PC-9 (cell line): Measurements from ENCODE around the gene MAVS. TPM values are rescaled to one million over a fixed set of nuclear protein-coding genes. Genes with fewer than 3 reads are reported as not detected.
A peak's percentile ranks its signal among the peaks of the same experiment; 100 is the strongest.

Experiments used
- BruUV-seq: library from RNA; stranded (reverse); fragments of 400-500 nt; replicated peaks from 2 replicates; lab custom pipeline; 2021; lab: Mats Ljungman, UMichigan
- CTCF ChIA-PET: fragments of 300-600 bp; sonication (Branson Sonifier 250); formaldehyde crosslinking; loops from one replicate; lab custom pipeline; 2022; ENCODE audit warnings: antibody characterized with exemption; lab: Charles Lee
- POLR2A ChIA-PET: fragments of 300-600 bp; sonication (Branson Sonifier 250); formaldehyde crosslinking; loops from one replicate; lab custom pipeline; 2022; ENCODE audit warnings: antibody characterized with exemption; ENCODE audit not compliant: unreplicated experiment; lab: Charles Lee
- DNase-seq, 2 experiments: peaks; one replicate each; pipeline versions ENCODE4 v3.0.0 to v3.0.0-alpha.2; 2015 to 2022; ENCODE audit warnings: mixed read lengths in 1 of 2
- H2AFZ ChIP-seq: fragments of 200-600 bp; sonication (generic); 2 replicates; pipeline ENCODE4 v1.8.1; 2017; ENCODE audit warnings: antibody characterized with exemption
- H3F3A ChIP-seq: fragments of 200-600 bp; sonication (generic); 2 replicates; pipeline ENCODE4 v1.8.1; 2017; ENCODE audit warnings: antibody characterized with exemption, mild to moderate bottlenecking, low read depth; ENCODE audit not compliant: insufficient read depth
- H3K27ac ChIP-seq: fragments of 200-600 bp; sonication (generic); 2 replicates; pipeline ENCODE4 v1.6.1; 2016; ENCODE audit warnings: mixed run types
- H3K27me3 ChIP-seq: fragments of 200-600 bp; sonication (generic); 2 replicates; pipeline ENCODE4 v1.6.1; 2016; ENCODE audit warnings: low read depth, mixed run types; ENCODE audit not compliant: insufficient read depth
- H3K36me3 ChIP-seq: fragments of 200-600 bp; sonication (generic); 2 replicates; pipeline ENCODE4 v1.6.1; 2016; ENCODE audit warnings: low read depth, mixed run types
- H3K4me1 ChIP-seq: fragments of 200-600 bp; sonication (generic); replicated peaks from 2 replicates; pipeline ENCODE4 v1.6.1; 2016; ENCODE audit warnings: mixed run types; ENCODE audit not compliant: insufficient read depth
- H3K4me2 ChIP-seq: fragments of 200-600 bp; sonication (generic); 2 replicates; pipeline ENCODE4 v1.6.1; 2017; ENCODE audit warnings: mixed run types
- H3K4me3 ChIP-seq: fragments of 200-600 bp; sonication (generic); 2 replicates; pipeline ENCODE4 v1.6.1; 2016; ENCODE audit warnings: mixed run types
- H3K79me2 ChIP-seq: fragments of 200-600 bp; sonication (generic); 2 replicates; pipeline ENCODE4 v1.6.1; 2017; ENCODE audit warnings: low read depth, mixed run types
- H3K9me2 ChIP-seq: fragments of 200-600 bp; sonication (generic); 2 replicates; pipeline ENCODE4 v1.8.1; 2017; ENCODE audit warnings: mild to moderate bottlenecking; ENCODE audit not compliant: insufficient read depth
- H3K9me3 ChIP-seq: fragments of 200-600 bp; sonication (generic); 2 replicates; pipeline ENCODE4 v1.8.1; 2016; ENCODE audit warnings: low read depth; ENCODE audit not compliant: insufficient read depth
- H4K20me1 ChIP-seq: fragments of 200-600 bp; sonication (generic); 2 replicates; pipeline ENCODE4 v1.8.1; 2017; ENCODE audit not compliant: insufficient read depth
- EZH2 ChIP-seq: fragments of 200-600 bp; sonication (generic); IDR thresholded peaks from 2 replicates; pipeline ENCODE4 v1.8.0; 2017; ENCODE audit warnings: antibody characterized with exemption, low read depth
- intact Hi-C: fragments of 100-400 bp; cut with micrococcal nuclease; formaldehyde crosslinking; loops from one replicate; pipeline ENCODE4 v1.10.0; 2022; ENCODE audit not compliant: unreplicated experiment
- total RNA-seq: library from RNA; stranded (reverse); gene quantifications from 2 replicates; pipeline ENCODE4 v1.2.3, GENCODE V29; 2021
- TF ChIP-seq, protein P1 (sequence below): fragments of 200-600 bp; sonication (generic); conservative IDR thresholded peaks from 2 replicates; pipeline ENCODE4 v1.6.1; 2017; ENCODE audit warnings: mixed run types, antibody characterized with exemption, mild to moderate bottlenecking, moderate library complexity

Gene MAVS
- total RNA-seq, 1 experiment from 2014 or later: 61.3 TPM

DNA sequence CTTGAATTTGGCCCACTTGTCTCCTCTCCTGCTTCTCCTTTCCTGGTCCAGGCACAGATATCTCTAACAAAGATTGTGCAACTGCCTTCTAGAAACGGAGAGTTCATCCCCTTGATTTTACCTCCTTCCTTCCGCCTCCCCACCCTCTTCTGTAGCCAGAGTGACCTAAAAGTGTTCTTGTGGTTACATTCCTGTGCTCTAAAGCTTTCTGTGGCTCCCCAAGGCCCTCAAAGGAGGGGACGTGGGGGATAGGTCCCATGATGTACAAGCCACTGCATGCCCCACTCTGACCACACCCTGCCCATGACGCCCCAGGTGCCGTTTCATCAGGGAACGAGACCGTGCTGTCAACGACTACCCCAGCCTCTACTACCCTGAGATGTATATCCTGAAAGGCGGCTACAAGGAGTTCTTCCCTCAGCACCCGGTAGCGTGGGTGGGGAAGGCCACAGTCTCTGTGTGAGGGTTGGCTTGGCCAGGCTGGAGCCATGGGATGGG lies 42.3 kb upstream of the MAVS start:
- Histone ChIP-seq H3K79me2 (no peaks in the 10 kb centered on the region), H4K20me1 (no peaks in the 10 kb centered on the region), H3K4me3 (no peak overlapping the region), H3K4me1 (peaks cover 38% of the 10 kb centered on the region), H3K9me2 (no peaks in the 10 kb centered on the region), H3K27me3 (no peaks in the 10 kb centered on the region), H3F3A (peaks cover 37% of the 10 kb centered on the region), H3K36me3 (no peaks in the 10 kb centered on the region), H3K4me2 (no peak overlapping the region), H3K9me3 (no peaks in the 10 kb centered on the region), H2AFZ (no peak overlapping the region), H3K27ac (no peak overlapping the region)
- intact Hi-C loops: no loop called here
- BruUV-seq: no TSS peak
- DNase-seq: no peak
- ChIA-PET CTCF (interaction anchor here (0.6 kb wide), 1 partner anchor 16 kb away, joined by 3 read pairs; the partner anchor contains the start of gene AP5S1), POLR2A (no interaction called here)
- TF ChIP-seq, protein P1, sequence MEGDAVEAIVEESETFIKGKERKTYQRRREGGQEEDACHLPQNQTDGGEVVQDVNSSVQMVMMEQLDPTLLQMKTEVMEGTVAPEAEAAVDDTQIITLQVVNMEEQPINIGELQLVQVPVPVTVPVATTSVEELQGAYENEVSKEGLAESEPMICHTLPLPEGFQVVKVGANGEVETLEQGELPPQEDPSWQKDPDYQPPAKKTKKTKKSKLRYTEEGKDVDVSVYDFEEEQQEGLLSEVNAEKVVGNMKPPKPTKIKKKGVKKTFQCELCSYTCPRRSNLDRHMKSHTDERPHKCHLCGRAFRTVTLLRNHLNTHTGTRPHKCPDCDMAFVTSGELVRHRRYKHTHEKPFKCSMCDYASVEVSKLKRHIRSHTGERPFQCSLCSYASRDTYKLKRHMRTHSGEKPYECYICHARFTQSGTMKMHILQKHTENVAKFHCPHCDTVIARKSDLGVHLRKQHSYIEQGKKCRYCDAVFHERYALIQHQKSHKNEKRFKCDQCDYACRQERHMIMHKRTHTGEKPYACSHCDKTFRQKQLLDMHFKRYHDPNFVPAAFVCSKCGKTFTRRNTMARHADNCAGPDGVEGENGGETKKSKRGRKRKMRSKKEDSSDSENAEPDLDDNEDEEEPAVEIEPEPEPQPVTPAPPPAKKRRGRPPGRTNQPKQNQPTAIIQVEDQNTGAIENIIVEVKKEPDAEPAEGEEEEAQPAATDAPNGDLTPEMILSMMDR: no peak

- Histone ChIP-seq H3K9me2 (no peaks in the 10 kb centered on the region), H3K4me2 (no peak overlapping the region), H3K79me2 (no peaks in the 10 kb centered on the region), H3K9me3 (no peaks in the 10 kb centered on the region), H3K4me3 (no peak overlapping the region), H4K20me1 (no peaks in the 10 kb centered on the region), H3F3A (peaks cover 37% of the 10 kb centered on the region), H3K4me1 (peaks cover 38% of the 10 kb centered on the region), H3K27ac (no peak overlapping the region), H3K36me3 (no peaks in the 10 kb centered on the region), H2AFZ (no peak overlapping the region), H3K27me3 (no peaks in the 10 kb centered on the region)
- ChIA-PET CTCF (no interaction called here), POLR2A (no interaction called here)
- intact Hi-C loops: no loop called here
- TF ChIP-seq, protein P1: no peak
- no peak for TF ChIP-seq EZH2
- no TSS peak for BruUV-seq
- no peak for DNase-seq
Measured at GRCh38 chr20:3804781-3805180, 41.9 kb upstream of the MAVS start.

- H3K4me1 ChIP-seq: peaks cover 69% of the 10 kb centered on the region
Measured at GRCh38 chr20:3808544-3808943, 38.1 kb upstream of the MAVS start.

More at GRCh38 chr20:3808544-3808943, 38.1 kb upstream of the MAVS start:
- intact Hi-C loops: no loop called here
- no peak overlapping the region for H2AFZ ChIP-seq
- no peak overlapping the region for H3K4me3 ChIP-seq
- DNase-seq: no peak
- BruUV-seq: no TSS peak
- H4K20me1 ChIP-seq: no peaks in the 10 kb centered on the region
- H3K9me3 ChIP-seq: no peaks in the 10 kb centered on the region
- H3K9me2 ChIP-seq: no peaks in the 10 kb centered on the region
- POLR2A ChIA-PET: interaction anchor here (0.6 kb wide), 3 partner anchors 12 to 199 kb away, joined by 3 to 42 read pairs (median 4); no protein-coding TSS in a partner anchor
- H3K4me2 ChIP-seq: peak overlapping the region; percentile 63
- CTCF ChIA-PET: interaction anchor here (0.6 to 1.0 kb wide), 2 partner anchors 9 to 492 kb away, joined by 5 to 6 read pairs; no protein-coding TSS in a partner anchor
- H3K79me2 ChIP-seq: 0 out of 2 replicates have a peak, but pooled peaks cover 7% of the 10 kb centered on the region
- no peak for TF ChIP-seq EZH2
- TF ChIP-seq, protein P1: no peak
- H3K27me3 ChIP-seq: no peaks in the 10 kb centered on the region
- peaks cover 63% of the 10 kb centered on the region for H3F3A ChIP-seq
- H3K27ac ChIP-seq: peak overlapping the region; percentile 88
- no peaks in the 10 kb centered on the region for H3K36me3 ChIP-seq
